Left lung (tissue), 10 donors: ENCODE data around the gene ADGRL2. TPM values are rescaled to one million over a fixed set of nuclear protein-coding genes. Genes with fewer than 3 reads are reported as not detected.

Source experiments
- ATAC-seq: fragments of 200-7000 bp; cut with Tn5 transposase; one replicate; pipeline ENCODE4 v1.9.1; 2020; ENCODE audit warnings: moderate library complexity
- DNase-seq, 4 donors: peaks; one replicate each; pipeline ENCODE4 v3.0.0-alpha.2; 2013 to 2020
- H3K27ac ChIP-seq, 2 donors: fragments of 200-600 bp; sonication (generic) in 1 of 2; one replicate each; pipeline versions ENCODE4 v1.5.0 to v1.8.0; 2020 to 2021
- H3K27me3 ChIP-seq, 2 donors: fragments of 200-600 bp; sonication (generic) in 1 of 2; one replicate each; pipeline versions ENCODE4 v1.5.0 to v1.8.0; 2020 to 2021
- H3K36me3 ChIP-seq, 2 donors: fragments of 200-600 bp; sonication (generic) in 1 of 2; one replicate each; pipeline versions ENCODE4 v1.5.0 to v1.8.0; 2020 to 2021
- H3K4me1 ChIP-seq, 2 donors: fragments of 200-600 bp; one replicate each; pipeline ENCODE4 v1.8.0; 2021
- H3K4me3 ChIP-seq, 2 donors: fragments of 200-600 bp; sonication (generic) in 1 of 2; one replicate each; pipeline versions ENCODE4 v1.5.0 to v1.8.0; 2020 to 2021; ENCODE audit warnings: mild to moderate bottlenecking in 1 of 2
- H3K9me3 ChIP-seq, 2 donors: fragments of 200-600 bp; sonication (generic) in 1 of 2; one replicate each; pipeline versions ENCODE4 v1.5.0 to v1.8.0; 2020 to 2021
- intact Hi-C, 2 donors: fragments of 100-400 bp; cut with DNase I; formaldehyde crosslinking; loops; one replicate each; pipeline versions ENCODE4 v1.11.2 to v1.14.2; 2022
- polyA plus RNA-seq, 6 donors: library from polyadenylated mRNA; unstranded; fragments of 120-200 nt; gene quantifications; one replicate each; pipeline ENCODE4 v1.2.1, GENCODE V29; 2013; ENCODE audit not compliant: insufficient read length in 6 of 6
- total RNA-seq, 2 donors: library from RNA; stranded (reverse); fragmentation: NEBNext Ultra II Directional; extraction: Animal tissue kit (Norgen Biotek cat#: 25700); gene quantifications; one replicate each; pipeline ENCODE4 v1.2.1, GENCODE V29; 2021
- TF ChIP-seq, protein P1 (sequence below), 2 donors: fragments of 200-600 bp; sonication (generic) in 1 of 2; IDR thresholded peaks; one replicate each; pipeline versions ENCODE4 v1.5.0 to v1.8.0; 2021; ENCODE audit warnings: antibody characterized with exemption in 2 of 2
- donor health status: DM: no; HTN: yes; CAD: no.
- donor health status: DM: no; HTN: no; CAD: no.

Gene ADGRL2
- total and polyA plus RNA-seq, 8 donors = 78.8 to 295 (median 250) TPM

DNA sequence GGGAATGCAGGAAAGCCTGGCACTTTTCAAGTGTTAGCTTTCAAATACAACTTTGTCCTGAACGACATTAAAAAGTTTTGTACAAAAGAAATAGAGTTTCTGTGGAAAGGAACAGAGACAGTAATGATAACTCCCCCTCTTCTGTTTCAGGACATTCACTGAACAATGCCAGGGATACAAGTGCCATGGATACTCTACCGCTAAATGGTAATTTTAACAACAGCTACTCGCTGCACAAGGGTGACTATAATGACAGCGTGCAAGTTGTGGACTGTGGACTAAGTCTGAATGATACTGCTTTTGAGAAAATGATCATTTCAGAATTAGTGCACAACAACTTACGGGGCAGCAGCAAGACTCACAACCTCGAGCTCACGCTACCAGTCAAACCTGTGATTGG, 189.5 kb downstream of the ADGRL2 start:
- intact Hi-C loops = no loop called here
- H3K4me1 ChIP-seq = no peaks in the 10 kb centered on the region
- no peak overlapping the region for H3K4me3 ChIP-seq
- TF ChIP-seq, protein P1, sequence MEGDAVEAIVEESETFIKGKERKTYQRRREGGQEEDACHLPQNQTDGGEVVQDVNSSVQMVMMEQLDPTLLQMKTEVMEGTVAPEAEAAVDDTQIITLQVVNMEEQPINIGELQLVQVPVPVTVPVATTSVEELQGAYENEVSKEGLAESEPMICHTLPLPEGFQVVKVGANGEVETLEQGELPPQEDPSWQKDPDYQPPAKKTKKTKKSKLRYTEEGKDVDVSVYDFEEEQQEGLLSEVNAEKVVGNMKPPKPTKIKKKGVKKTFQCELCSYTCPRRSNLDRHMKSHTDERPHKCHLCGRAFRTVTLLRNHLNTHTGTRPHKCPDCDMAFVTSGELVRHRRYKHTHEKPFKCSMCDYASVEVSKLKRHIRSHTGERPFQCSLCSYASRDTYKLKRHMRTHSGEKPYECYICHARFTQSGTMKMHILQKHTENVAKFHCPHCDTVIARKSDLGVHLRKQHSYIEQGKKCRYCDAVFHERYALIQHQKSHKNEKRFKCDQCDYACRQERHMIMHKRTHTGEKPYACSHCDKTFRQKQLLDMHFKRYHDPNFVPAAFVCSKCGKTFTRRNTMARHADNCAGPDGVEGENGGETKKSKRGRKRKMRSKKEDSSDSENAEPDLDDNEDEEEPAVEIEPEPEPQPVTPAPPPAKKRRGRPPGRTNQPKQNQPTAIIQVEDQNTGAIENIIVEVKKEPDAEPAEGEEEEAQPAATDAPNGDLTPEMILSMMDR (IDR thresholded peaks at IDR 0.05) = no peak
- ATAC-seq (no peak), DNase-seq (no peak)
- H3K36me3 ChIP-seq = no peaks in the 10 kb centered on the region
- no peaks in the 10 kb centered on the region for H3K27me3 ChIP-seq
- H3K27ac ChIP-seq = no peak overlapping the region
- no peaks in the 10 kb centered on the region for H3K9me3 ChIP-seq

DNA sequence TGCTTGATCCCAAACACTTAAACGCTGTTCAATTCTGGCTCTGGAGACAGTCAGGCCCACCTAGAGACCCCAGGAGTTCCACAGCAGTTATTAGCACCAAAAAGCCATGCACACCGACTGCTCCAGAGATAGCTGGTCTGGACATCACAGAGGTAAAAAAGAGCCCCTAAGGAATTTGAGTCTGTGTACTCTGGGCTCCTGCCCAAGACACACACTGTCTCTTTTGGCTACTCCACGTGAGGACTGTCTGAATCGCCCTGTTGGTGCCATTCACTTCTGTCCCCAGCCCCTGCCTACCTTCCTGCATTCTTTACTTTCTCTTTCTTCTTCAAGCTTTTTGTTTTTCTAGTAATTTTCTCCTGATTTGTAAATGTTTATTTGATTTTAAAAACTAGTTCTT, 197.4 kb downstream of the ADGRL2 start:
- no peaks in the 10 kb centered on the region for H3K4me1 ChIP-seq
- H3K9me3 ChIP-seq = no peaks in the 10 kb centered on the region
- ATAC-seq (peak; percentile 34), DNase-seq (no peak)
- TF ChIP-seq, protein P1 (IDR thresholded peaks at IDR 0.05) = no peak
- H3K4me3 ChIP-seq = no peak overlapping the region
- no peaks in the 10 kb centered on the region for H3K27me3 ChIP-seq
- intact Hi-C loops = no loop called here
- H3K27ac ChIP-seq = no peak overlapping the region
- no peaks in the 10 kb centered on the region for H3K36me3 ChIP-seq

DNA sequence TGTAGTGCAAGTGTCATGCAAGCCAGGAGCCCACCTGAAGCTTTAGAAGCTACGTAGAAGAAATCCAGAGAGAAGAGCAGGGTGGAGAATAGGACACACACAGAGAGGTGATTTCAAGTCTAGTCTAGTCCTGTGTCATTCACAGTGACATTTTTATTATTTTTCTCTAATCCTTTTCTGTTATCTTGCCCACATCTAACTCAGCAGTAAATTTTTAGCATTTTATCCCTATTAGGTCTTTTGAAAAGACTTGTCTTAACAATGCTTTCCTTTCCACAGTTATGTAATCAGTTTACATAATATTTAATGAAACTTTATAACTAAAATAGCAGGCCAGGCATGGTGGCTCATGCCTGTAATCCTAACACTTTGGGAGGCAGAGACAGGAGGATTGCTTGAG, 198.6 kb downstream of the ADGRL2 start:
- H3K36me3 ChIP-seq = no peaks in the 10 kb centered on the region
- no peak overlapping the region for H3K4me3 ChIP-seq
- ATAC-seq = no peak
- TF ChIP-seq, protein P1 (IDR thresholded peaks at IDR 0.05) = no peak
- no peak for DNase-seq
- no peak overlapping the region for H3K27ac ChIP-seq
- intact Hi-C loops = no loop called here
- H3K4me1 ChIP-seq = no peaks in the 10 kb centered on the region
- no peaks in the 10 kb centered on the region for H3K9me3 ChIP-seq
- no peaks in the 10 kb centered on the region for H3K27me3 ChIP-seq

DNA sequence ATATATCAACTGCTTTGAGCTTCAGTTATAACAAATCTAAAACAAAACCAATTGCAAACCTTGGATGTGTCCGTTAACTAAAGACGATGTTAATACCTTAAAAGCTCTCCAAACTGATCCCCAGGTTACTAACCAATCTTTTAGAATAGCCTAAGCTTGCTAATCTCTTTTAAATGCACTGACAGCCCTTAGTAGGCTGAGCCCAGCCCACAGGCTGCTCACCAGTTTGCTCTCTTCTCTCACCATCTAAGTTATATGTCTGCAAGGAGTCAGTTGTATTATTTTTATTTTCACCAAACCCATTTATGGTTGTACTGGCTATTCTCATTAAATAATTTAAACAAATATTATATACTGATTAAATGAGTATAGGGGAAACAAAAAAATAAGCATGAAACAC, 199.5 kb downstream of the ADGRL2 start:
- no peak for DNase-seq
- H3K9me3 ChIP-seq = no peaks in the 10 kb centered on the region
- no peaks in the 10 kb centered on the region for H3K4me1 ChIP-seq
- no peaks in the 10 kb centered on the region for H3K36me3 ChIP-seq
- no peak overlapping the region for H3K27ac ChIP-seq
- H3K27me3 ChIP-seq = no peaks in the 10 kb centered on the region
- TF ChIP-seq, protein P1 (IDR thresholded peaks at IDR 0.05) = no peak
- ATAC-seq = no peak
- H3K4me3 ChIP-seq = no peak overlapping the region
- intact Hi-C loops = no loop called here

DNA sequence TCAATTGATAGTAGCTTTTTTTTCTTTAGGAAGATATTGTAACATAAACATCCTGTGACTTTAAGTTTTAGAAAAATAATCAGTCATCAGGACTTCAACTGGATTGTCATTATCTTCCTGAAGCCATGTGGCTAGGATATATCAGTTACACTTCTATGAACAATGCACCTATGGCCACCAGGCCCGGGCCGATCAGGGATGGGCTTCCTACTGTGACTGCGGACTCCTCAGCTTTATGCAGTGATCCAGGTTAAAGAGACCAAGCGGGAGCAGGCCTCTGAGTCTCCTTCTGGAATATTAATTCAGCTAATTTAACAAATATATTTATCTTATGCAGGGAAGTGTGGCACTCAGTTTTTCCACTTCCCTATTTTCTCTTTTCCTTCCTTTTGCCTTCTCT, 200.6 kb downstream of the ADGRL2 start:
- no peaks in the 10 kb centered on the region for H3K36me3 ChIP-seq
- no peaks in the 10 kb centered on the region for H3K27me3 ChIP-seq
- H3K4me1 ChIP-seq = no peaks in the 10 kb centered on the region
- no peaks in the 10 kb centered on the region for H3K9me3 ChIP-seq
- DNase-seq = no peak
- no peak for ATAC-seq
- TF ChIP-seq, protein P1 (IDR thresholded peaks at IDR 0.05) = no peak
- no peak overlapping the region for H3K4me3 ChIP-seq
- intact Hi-C loops = no loop called here
- no peak overlapping the region for H3K27ac ChIP-seq
